H1 (cell line): Measurements from ENCODE around the gene FGF13.

Source experiments
- CHD2 ChIP-seq: IDR thresholded peaks from 2 replicates; pipeline ENCODE4 v1.6.1; 2012; ENCODE audit warnings: low read length, improper control_type of control experiment
- CTCF ChIP-seq, 3 experiments: IDR thresholded peaks; 1 replicate in 2 of 3; 2 replicates in 1 of 3; pipeline versions ENCODE4 v1.5.1 to v1.6.1; 2011; ENCODE audit warnings: low read length in 3 of 3, mild to moderate bottlenecking in 3 of 3, inconsistent platforms in 2 of 3, low read depth in 1 of 3, moderate library complexity in 1 of 3; ENCODE audit not compliant: insufficient read depth in 1 of 3; ENCODE audit errors: control extremely low read depth in 1 of 3
- E2F6 ChIP-seq: IDR thresholded peaks from 2 replicates; pipeline ENCODE4 v1.6.1; 2012; ENCODE audit warnings: inconsistent platforms
- EGR1 ChIP-seq: IDR thresholded peaks from 2 replicates; pipeline ENCODE4 v1.6.1; 2011; ENCODE audit warnings: low read depth, low read length, borderline replicate concordance
- EZH2 ChIP-seq: fragments of 200-600 bp; sonication (generic); IDR thresholded peaks from 2 replicates; pipeline ENCODE4 v1.7.1; 2012; ENCODE audit warnings: low read depth, mild to moderate bottlenecking, moderate library complexity, low read length, inconsistent platforms; ENCODE audit not compliant: severe bottlenecking
- GTF2F1 ChIP-seq: IDR thresholded peaks from 2 replicates; pipeline ENCODE4 v1.6.1; 2012; ENCODE audit warnings: low read depth, low read length, improper control_type of control experiment, borderline replicate concordance
- HDAC6 ChIP-seq: IDR thresholded peaks from one replicate; pipeline ENCODE4 v1.7.1; 2012; ENCODE audit warnings: low read depth, mild to moderate bottlenecking, inconsistent platforms, low read length, moderate library complexity
- JUN ChIP-seq: IDR thresholded peaks from 2 replicates; pipeline ENCODE4 v1.6.1; 2011; ENCODE audit warnings: low read depth, mild to moderate bottlenecking, improper control_type of control experiment, low read length
- MAX ChIP-seq: IDR thresholded peaks from 2 replicates; pipeline ENCODE4 v1.6.1; 2012; ENCODE audit warnings: inconsistent platforms
- SIN3A ChIP-seq, 2 experiments: IDR thresholded peaks in 1 of 2; conservative IDR thresholded peaks in 1 of 2; 2 replicates each; pipeline ENCODE4 v1.6.1; 2011 to 2012; ENCODE audit warnings: low read length in 2 of 2, improper control_type of control experiment in 1 of 2, low read depth in 1 of 2, mild to moderate bottlenecking in 1 of 2
- SP1 ChIP-seq: IDR thresholded peaks from 2 replicates; pipeline ENCODE4 v1.6.1; 2011; ENCODE audit warnings: low read depth, low read length
- TCF12 ChIP-seq: IDR thresholded peaks from 2 replicates; pipeline ENCODE4 v1.6.1; 2011; ENCODE audit warnings: low read depth, mild to moderate bottlenecking, low read length
- ZNF274 ChIP-seq: IDR thresholded peaks from 2 replicates; pipeline ENCODE4 v1.7.0; 2012; ENCODE audit warnings: low read length, borderline replicate concordance; ENCODE audit errors: extremely low read depth

GRCh38 chrX:138719396-138719795, 7.9 kb upstream of the FGF13 start:
- TF ChIP-seq CTCF (IDR thresholded peaks at IDR 0.05; ENCODE audit: control extremely low read depth in 1 of 3, insufficient read depth in 1 of 3, low read depth in 1 of 3, low read length in 3 of 3) (no peak), SP1 (no peak), TCF12 (no peak), ZNF274 (no peak), MAX (no peak), JUN (no peak), E2F6 (no peak), CHD2 (no peak), EGR1 (no peak), SIN3A (conservative IDR thresholded peaks at IDR 0.05 in 1 of 2, IDR thresholded peaks at IDR 0.05 in 1 of 2; ENCODE audit: low read depth in 1 of 2, low read length in 2 of 2) (no peak), EZH2 (no peak), GTF2F1 (no peak), HDAC6 (no peak)
